ENCODE data around the gene FAM174C.
"Not testable (repeated sequence)": the region's sequence is repeated elsewhere in the genome, so short reads cannot be mapped to it uniquely, and the experiment has no call there.

Gene FAM174C

GRCh38 chr19:1237027-1237659 is 38.2 kb upstream of the FAM174C start:
- DNase-seq (ENCODE audit: low read depth in 3 of 3) = no peak

GRCh38 chr19:1237754-1238368 is 37.5 kb upstream of the FAM174C start, which contains the start of gene CBARP:
CBARP (minus strand) TSS chr19:1238005; CDS start chr19:1236100, 1,905 bp downstream.
- no peak for DNase-seq (ENCODE audit: low read depth in 3 of 3)

- DNase-seq (ENCODE audit: low read depth in 3 of 3) = no peak
Observed at GRCh38 chr19:1238369-1239303, 36.7 kb upstream of the FAM174C start.

- no peak for DNase-seq (ENCODE audit: low read depth in 3 of 3)
Observed at GRCh38 chr19:1239420-1239795, 35.9 kb upstream of the FAM174C start.

GRCh38 chr19:1239796-1240737 is 35.3 kb upstream of the FAM174C start:
- DNase-seq (ENCODE audit: low read depth in 3 of 3) = peak; percentile 84 to 91 (median 88)

- DNase-seq (ENCODE audit: low read depth in 3 of 3) = no peak
Observed at GRCh38 chr19:1240925-1241324, 34.4 kb upstream of the FAM174C start.

- peak; percentile 84 to 91 (median 85) for DNase-seq (ENCODE audit: low read depth in 3 of 3)
Observed at GRCh38 chr19:1241417-1242095, 33.8 kb upstream of the FAM174C start, which contains the start of gene ATP5F1D. ATP5F1D (plus strand) TSS chr19:1241751; CDS start chr19:1241851, 100 bp downstream.

- DNase-seq (ENCODE audit: low read depth in 3 of 3) = peak; percentile 68 to 81 (median 73)
Observed at GRCh38 chr19:1243768-1244692, 31.3 kb upstream of the FAM174C start.

GRCh38 chr19:1244693-1245451 is 30.5 kb upstream of the FAM174C start:
- no peak for DNase-seq (ENCODE audit: low read depth in 3 of 3)

- no peak for DNase-seq (ENCODE audit: low read depth in 3 of 3)
Observed at GRCh38 chr19:1245494-1246264, 29.7 kb upstream of the FAM174C start.

- DNase-seq (ENCODE audit: low read depth in 3 of 3) = not testable (repeated sequence)
Observed at GRCh38 chr19:1246265-1247087, 28.9 kb upstream of the FAM174C start.

- DNase-seq (ENCODE audit: low read depth in 3 of 3) = no peak
Observed at GRCh38 chr19:1247748-1248138, 27.6 kb upstream of the FAM174C start.

- peak in 1 of 3 experiments; percentile 71 for DNase-seq (ENCODE audit: low read depth in 3 of 3)
Observed at GRCh38 chr19:1248139-1248785, 27.1 kb upstream of the FAM174C start, which contains the start of gene MIDN. MIDN (plus strand) TSS chr19:1248583; CDS start chr19:1250297, 1,714 bp downstream.

GRCh38 chr19:1248786-1249297 is 26.5 kb upstream of the FAM174C start:
- peak; percentile 64 to 78 (median 65) for DNase-seq (ENCODE audit: low read depth in 3 of 3)

GRCh38 chr19:1249298-1249989 is 25.9 kb upstream of the FAM174C start:
- DNase-seq (ENCODE audit: low read depth in 3 of 3) = peak; percentile 89 to 94 (median 89)

Data from stimulated activated CD4-positive, alpha-beta T cell treated with anti-CD3 and anti-CD28 coated beads, TNF-alpha, amount 100 ng/mL, for 24 hours (primary cell).